ENCODE data around the gene C1QTNF8.

The C1QTNF8 gene

DNA sequence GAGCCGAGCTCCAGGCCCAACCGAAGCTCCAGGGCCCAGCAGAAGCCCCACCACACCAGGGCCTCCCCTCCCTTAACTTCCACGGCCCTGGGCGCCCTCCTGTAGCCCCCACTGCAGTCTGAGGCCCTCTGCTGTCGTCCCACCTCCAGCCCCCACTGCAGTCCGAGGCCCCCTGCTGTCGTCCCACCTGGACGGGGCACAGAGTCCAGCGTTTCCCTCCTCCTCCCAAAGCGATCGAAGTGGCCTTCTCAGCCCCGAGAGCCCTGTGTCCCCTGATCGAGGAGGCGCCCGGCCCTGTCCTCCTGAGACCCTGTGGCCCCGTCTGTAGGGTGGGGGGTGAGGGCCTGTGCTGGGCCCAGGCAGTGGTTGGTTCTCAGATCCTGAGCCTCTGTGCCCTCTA is 31.1 kb upstream of the C1QTNF8 start:
- no peak for DNase-seq

DNA sequence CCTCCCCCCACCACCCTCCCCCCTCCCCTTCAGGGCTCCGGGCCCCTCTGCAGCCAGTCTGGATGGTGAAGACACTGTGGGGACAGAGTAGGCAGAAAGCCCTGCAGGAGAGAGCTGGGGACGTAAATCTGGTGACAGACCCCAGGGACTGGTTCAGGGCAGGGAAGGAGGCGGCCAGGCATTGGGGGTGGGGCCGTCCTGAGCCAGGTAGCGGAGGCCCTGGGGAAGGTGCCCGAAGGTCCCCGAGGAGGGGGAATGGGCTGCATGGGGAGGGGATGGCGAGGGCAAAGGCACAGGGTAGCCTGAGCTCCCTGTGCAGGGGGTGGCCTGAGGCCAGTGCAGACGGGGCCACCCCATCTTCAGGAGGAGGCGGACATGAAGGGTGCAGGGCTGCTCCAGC is 30.5 kb upstream of the C1QTNF8 start:
- DNase-seq: no peak

DNA sequence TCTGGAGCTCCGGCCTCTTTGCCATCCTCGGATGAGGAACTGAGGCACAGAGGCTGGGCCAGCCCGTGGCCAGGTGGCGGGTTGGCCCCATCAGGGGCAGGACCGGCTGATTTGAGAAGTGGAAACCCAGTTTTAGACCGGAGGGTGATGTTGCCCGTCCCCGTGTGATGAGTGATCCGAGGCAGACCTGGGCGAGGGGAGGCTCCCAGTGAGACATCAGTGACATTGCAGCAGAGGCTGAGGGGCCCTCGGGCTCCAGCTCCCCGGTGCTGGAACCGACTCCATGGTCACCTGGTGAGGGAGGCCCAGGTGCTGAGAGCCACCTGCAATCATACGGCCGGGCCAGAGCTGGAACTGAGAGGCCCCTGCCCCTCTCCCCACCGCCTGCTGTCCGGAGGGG is 30.0 kb upstream of the C1QTNF8 start:
- DNase-seq: no peak

DNA sequence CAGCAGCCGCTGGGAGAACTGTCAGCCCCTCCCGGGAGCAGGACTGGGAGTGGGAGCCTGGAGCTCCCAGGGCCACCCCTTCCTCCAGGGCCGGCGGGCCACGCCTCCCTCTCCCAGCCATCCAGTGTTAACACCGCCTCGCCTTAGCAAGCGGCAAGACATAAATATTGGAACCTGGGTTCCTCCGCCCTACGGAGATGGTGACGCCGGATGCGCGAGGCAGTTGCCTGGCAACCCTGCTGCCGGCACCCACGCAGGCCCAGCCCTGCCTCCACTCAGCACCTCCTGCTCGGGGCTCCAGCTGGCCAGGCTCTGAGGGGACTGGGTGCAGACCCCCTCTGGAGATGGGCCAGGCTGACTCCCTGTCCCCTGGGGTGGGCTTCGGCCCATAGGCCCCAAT is 29.4 kb upstream of the C1QTNF8 start:
- DNase-seq: no peak

DNA sequence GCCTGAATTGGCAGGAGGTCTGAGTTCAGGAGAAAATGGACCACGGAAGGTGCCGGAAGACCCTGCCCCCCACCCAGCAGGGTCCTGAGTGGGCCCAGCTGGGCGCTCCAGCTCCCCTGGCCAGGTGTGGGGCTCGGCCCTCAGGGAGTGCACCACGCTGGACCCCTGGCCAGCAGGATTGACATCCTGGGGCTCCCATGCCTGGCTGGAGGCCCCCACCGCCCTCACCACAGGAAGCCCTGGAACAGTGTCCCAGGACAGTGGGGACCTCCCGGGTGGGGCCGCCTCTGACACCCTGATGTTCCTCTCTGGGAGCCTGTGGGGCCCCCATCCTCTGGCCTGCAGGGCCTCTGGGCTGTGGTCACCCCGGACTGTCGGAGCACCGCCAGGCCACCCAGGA is 28.8 kb upstream of the C1QTNF8 start:
- no peak for DNase-seq

DNA sequence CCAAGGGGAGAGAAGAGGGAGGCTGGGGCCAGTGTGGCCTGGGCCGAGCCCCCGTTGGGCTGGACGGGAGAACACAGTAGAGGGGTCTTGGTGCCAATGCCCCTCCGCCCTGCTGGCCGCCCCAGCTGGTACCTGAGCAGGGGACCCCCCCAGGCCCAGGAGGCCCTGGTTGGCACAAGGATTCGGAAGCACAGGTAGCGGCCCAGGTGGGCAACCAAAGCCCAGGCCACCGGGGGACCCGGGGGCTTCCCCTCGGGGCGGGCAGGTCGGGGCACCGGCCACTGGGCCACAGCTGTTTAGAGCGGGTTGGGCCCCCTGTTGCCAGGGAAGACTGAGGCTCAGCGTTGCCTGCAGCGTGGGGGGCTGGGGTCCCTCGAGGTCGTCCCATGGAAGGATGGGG is 28.2 kb upstream of the C1QTNF8 start:
- no peak for DNase-seq

DNA sequence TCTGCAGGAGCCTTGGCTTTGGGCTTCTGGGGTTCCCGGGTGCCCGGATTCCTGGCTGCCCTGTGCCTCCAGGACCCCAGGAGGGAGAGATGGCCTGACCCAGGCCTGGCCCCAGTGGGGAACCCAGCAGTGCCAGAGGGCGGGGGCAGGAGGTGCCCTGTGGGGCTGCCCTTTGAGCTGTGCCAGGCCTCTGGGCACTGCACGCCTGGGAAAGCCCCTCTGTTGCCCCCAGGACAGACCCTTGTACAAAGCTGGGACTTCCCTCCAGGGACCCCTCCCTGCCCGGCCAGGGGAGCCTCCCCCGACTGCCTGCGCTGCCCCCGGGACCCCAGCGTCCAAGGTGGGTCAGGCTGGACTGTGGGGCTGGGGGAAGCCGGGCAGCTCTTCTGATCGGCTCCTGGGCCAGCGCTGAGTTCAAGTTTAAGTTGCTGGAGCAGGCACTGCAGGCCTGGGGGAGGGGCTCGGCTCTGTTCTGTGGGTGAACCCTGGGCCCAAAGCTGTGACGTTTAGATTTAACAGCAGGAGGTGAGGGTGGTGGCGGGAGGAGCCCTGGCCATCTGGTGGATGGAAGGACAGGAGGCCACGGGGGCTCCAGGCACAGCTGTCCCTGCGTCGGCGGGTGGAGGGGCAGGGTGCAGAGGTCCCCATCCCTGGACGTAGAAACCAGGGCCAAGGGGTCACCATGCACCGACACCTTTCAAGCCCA is 27.6 kb upstream of the C1QTNF8 start:
- no peak for DNase-seq

DNA sequence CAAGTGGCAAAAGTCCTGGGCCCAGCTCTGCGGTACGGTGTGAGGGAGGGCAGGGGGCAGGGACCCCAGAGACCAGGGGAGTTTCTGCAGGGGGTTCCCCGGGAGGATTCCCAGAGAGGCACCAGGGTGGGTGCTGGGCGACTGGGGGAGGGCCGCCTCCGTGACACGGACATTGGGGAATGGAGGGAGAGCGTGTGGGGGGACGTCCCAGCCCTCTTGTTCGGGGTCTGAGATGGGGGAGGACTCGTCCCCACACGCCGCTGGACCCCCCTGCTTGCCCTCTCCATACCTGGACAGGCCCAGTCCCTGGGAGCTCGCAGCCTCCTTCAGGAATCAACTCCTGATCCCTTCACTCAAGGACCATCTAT is 26.3 kb upstream of the C1QTNF8 start:
- DNase-seq: no peak

DNA sequence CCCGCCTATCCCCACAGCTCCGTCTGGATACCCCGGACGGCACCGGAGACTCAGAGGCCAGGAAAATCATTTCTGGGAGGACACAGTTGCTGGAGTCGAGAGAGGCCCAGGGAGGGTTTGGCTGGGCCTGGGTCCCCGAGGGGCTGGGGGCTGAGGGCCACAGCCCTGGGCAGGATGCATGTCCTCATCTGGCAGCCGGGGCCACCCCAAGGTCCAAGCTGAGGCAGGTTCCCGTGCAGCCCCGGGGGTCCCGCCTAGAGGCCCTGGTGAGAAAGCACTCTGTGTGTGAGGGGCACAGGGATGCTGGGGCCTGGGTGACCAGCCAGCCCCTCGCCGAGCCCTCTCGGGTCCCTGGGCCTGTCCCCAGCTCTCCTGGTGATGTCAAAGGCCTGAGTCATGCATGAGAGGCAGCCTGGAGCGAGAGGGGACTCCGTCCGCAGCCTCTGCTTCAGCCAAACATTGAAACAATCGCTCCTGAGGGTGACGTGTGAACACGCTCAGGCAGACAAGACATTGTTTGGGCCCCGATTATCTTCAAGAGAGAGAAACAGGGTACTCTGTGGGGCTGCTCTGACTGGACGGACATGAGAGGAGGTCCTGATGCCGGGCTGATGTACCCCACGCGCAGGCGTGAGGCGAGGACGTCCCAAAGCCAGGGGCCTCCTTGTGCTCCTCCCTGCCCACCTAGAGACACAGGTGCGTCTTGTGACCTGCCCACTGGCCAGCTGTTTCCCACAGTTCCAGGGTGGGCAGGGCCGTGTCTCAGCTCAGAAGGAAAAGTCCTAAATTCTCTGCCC is 25.8 kb upstream of the C1QTNF8 start:
- DNase-seq: no peak

DNA sequence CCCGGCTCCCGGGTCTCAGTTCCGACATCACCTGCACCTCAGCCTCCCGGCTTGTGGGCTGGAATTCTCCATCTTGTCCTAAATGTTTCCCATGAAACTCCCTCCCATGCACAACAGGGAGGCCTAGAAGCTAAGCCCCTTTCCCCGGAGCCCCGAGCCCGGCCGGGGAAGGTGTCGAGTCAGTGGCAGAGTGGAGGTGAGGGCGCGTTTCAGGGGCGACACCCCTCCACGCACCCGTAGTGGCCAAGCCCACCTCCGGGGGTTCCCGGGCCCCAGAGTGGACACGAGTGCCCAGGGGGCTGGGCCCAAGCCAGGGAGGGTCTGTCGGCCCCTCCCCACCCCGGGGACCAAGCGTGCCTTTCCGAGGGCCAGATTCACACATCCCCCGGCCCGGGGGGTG is 25.0 kb upstream of the C1QTNF8 start:
- DNase-seq: no peak

DNA sequence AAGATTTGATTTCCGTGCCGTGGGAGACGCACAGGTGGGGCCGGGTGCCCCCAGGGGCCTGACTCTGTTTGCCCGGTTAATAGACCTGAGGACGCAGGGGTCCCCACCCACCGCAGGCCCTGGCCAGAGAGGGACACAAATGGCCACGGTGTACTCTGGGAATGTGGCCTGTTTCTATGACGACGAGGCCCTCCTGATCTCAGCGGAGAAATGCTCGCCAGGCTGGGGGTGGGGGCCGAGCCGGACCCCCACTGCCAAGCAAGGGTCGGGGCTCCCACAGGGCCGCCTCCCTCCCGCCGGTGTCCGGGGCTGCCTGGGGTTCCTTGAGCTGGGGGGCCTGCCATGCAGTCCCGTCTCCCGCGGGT is 24.5 kb upstream of the C1QTNF8 start:
- DNase-seq: no peak

DNA sequence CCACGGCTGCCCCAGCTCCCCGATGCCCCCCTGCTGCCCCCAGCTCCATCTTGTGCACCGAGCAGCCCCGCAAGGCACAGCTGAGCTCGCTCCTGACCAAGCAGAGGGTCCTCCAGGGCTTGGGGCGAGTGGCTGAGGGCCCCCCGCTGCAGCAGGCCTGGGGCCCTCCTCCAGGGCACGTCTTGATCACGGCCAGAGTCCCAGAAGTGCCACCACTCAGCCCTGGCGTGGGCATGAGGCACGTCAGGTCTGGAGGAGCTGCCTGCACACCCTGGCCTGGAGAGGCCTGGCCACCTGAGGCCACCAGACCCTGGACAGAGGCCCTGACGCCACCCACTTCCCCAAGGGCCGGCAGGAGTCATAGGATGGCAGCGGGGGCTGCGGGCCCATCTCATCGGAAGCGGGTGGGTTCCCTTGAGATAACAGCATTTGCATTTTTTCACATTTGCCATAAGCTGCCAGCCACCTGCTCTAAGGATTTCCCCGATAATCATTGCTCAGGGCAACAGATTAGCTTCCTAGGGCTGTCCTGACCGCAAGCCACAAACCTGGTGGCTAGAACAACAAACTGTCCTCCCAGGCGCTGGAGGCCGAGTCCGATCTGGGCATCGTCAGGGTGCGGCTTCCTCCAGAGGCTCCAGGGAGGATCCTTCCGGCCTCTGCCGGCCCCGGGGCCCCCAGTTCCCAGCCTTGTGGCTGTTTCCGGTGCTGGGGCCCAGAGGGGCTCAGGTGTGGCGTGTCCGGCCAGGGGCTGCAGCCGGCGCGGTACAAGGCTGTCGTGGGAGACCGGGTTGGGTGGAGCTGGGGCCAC is 23.9 kb upstream of the C1QTNF8 start:
- no peak for DNase-seq

DNA sequence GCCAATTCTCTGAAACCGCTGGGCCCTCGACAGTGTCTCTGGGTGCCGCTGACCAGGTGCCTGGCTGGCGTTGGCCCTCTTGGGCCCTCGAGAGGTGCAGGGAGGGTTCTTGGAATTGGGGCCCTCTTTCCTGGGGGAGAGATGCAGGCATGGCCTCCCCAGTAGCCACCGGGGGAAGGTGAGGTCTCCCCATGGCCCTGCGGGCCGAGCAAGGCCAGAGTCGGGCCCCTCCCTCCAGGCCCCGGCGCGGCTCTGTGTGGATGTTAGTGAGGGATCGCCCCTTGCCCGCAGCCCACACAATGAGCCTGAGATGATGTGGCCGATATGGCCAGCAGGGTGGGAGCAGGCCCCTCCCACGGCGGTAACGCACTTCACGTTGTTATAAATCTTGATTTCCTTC is 23.1 kb upstream of the C1QTNF8 start:
- no peak for DNase-seq

DNA sequence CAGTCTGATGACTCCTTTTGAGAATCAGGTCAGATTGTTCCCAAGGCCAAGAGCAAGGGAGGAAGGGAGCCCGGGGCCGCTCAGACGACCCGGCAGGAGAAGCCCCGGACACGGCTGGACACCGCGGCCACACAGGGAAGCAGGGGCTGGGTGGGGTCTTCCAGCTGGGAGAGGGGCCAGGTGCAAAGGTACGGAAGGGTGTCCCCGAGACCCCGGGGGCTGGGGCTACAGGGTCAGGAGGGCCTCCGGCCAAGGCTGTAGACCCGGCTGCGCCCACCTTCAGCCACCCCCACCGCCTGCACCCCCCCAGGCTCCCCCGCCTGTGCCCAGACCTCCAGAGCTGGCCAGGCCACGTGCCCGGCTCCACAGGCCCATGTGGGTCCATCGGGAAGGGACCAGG is 21.9 kb upstream of the C1QTNF8 start:
- no peak for DNase-seq

DNA sequence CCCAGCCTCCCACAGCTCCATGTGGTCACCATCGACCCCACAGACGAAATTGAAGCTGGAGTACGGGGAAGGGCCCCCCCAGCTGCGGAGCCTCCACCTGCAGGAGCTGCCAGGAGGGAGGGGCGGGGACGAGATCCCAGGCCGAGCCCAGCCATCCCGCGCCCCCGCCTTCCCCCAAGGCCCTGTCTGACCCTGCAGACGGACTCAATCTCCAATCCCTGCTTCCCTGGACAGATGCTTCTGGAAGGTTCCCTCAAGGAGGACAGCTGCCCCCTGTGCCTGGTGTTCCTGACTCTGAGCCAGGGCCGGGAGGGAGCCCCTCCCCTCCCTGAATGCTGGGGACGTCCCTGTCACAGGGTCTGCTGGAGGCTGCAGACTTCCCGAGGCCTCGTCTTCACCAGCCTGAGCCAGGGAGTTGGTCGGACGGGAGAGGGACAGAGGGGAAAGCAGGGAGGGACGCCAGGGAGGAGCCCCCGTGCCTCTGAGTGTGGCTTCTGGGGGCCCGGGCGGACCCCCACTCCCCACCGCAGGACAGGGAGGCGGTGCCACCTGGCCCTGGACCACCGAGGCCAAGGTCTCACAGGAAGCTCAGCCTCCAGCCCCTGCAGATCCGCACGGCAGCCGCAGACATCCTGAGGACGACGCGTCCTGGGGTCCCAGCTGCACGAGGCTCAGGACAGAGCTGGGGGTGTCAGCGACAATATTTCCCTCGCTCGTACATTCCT is 21.3 kb upstream of the C1QTNF8 start:
- DNase-seq: no peak

DNA sequence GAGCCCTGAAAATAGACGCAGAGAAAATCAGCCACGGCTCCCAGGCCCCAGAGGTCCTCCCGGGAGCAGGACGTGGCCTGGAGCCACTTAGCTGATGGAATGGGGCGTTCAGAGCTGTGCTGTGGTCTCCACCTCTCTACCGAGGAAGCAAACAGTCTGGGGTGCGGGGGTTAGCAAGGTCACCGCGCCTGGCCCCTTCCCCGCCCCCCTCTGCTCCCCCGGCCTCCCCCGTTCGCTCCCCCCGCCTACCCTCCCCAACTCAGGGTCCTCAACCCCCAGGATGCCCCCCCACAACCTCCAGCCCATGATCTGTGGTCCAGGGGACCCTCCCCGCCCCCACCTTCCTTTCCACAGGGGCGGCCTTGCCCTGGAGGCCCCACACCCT is 20.6 kb upstream of the C1QTNF8 start:
- DNase-seq: no peak

DNA sequence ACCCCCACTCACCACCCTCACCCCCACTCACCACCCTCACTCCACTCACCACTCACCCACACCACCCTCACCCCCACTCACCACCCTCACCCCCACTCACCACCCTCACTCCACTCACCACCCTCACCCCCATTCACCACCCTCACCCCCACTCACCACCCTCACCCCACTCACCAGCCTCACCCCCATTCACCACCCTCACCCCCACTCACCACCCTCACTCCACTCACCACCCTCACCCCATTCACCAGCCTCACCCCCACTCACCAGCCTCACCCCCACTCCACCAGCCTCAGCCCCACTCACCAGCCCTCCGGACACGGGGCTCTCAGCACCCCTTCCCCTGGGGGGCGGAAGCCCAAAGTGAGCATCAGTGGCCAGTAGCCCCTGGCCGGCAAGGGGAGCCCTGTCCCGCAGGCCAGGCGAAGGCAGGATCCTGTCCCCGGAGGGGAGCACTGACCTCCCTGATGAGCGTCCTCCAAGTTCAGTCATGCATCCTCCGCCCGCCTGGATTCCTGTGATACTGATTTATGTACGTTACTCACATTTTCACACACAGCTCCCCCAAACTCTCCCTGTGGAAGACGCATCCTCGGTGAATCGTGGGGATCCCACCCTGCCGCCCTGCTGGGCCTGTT is 18.0 kb upstream of the C1QTNF8 start:
- DNase-seq: no peak

DNA sequence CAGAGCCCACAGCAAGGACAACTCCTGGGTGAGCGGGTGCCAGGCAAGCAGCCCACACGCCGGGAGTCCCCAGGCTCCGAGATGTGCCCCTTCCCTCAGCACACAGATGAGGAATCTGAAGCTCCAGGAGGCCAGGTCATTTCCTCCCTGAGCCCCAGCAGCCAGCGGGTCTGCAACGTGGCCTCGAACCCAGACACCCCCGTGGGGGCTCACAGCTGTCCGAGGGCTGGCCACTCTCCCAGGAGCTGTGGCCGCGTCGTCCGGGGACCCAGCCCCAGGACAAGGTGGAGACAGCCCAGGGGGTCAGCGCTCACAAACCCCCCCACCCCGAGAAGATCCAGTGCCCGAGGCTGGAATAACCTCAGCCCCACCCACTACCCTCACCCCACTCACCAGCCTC is 17.4 kb upstream of the C1QTNF8 start:
- no peak for DNase-seq

DNA sequence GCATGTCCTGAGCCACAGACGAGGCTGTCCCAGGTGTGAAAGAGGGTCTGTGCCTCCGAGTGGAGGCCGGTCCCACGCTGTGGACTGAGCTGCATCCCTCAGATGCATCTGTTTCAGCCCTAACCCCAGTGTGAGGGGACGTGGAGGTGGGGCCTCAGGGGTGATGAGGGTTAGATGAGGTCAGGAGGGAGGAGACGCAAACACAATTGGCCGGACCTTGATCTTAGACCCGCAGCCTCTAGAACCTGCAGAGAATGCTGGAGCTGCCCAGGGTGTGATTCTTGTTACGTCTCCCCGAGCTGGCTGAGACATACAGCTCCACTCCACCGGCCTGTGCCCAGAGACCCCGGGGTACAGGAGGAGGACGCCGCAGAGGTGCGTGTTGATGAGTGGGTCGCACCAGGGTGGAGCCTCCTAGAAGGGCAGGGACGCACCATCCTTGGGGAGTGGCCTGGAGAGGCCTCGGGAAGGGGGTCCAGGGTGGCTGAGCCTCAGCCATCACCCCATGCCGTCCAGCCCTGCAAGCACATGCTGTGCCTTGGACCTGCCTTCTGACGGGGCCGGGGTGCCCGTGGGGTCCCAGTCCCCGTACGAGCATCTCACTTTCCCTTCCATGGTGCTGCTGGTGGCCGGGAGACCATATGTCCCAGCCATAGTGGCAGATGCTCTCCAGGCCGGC is 16.6 kb upstream of the C1QTNF8 start:
- no peak for DNase-seq

DNA sequence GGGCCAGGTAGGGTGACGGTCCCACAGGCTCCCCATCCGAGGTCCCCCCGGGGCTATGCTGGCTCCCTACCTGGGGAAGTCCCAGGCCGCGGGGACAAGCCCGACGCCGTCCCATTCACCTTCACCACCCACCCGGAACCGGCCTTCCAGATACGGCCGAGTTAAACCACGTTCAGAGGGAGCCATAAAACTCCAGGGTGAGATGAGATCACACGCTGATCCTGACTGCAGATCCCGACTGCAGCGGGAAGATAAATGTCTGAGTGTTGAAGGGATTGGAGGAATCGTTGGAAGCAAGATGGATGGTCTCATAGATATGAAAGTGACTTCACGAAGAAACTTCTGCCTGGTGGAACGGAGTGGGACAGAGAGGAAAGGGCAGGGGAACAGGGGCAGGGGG is 13.6 kb upstream of the C1QTNF8 start:
- no peak for DNase-seq

DNA sequence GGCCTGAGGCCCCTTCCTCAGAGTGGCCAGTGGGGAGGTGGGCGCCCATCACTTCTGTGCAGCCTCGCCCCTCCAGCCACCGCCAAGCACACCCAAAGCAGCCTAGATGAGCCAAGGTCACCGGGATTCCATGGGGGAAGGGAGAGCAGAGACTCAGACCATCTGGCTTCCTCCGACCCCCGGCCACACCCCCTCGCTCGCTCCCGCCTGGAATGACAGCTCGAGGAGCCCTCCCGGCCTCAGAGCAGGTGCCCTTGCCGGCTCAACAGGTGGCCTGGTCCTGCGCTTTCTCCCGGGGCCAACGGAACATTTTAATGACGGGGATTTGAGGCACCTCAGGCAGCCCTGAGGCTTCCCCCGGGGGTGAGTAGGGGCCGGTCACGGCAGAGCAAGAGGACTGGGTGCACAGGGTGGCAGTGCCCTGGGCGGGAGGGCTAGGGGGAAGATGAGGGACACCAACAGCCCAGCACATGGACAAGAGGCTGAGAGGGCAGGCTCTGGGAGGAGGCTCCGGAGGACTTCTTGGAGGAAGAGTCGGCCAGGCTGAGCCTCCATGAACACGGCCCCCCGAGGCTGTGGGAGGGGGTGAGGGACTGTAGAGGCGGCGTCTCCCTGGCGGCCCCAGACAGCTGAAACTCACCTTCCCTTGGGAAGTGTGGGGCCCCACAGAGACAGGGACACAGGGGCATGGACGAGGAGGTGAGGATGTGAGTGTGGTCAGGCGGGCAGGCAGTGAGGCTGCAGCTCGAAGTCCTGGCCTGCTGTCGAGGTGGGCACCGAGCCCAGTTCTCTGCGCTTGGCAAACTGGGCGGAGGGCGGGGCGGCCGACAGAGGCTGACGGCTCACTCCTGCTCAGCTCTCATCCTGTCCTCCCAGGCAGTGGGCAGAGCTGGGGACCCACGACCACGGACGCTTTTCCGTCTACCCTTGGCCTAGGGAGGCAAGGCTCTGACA is 12.5 kb upstream of the C1QTNF8 start:
- DNase-seq: no peak
